Activated CD8-positive, alpha-beta memory T cell treated with anti-CD3 and anti-CD28 coated beads, Interleukin-2, amount 10 ng/mL, durations not matched to agents 7 days and 5 days (primary cell): ENCODE results near the gene CHRNA3. TPM values are rescaled to one million over a fixed set of nuclear protein-coding genes. Genes with fewer than 3 reads are reported as not detected.

ENCODE experiments used
- ATAC-seq: fragments of 150-1000 bp; cut with Tn5 transposase; one replicate; pipeline ENCODE4 v1.10.0; 2021; ENCODE audit warnings: moderate library complexity
- CTCF ChIA-PET: fragments of 350-600 bp; sonication (Branson Sonifier 250); formaldehyde crosslinking; loops from one replicate; lab custom pipeline; 2021; ENCODE audit warnings: antibody characterized with exemption; lab: Charles Lee
- DNase-seq: peaks from one replicate; pipeline ENCODE4 v3.0.0-alpha.2; 2020
- H3K27ac Mint-ChIP-seq: one replicate; pipeline ENCODE4 v1.8.0; 2021; ENCODE audit warnings: mild to moderate bottlenecking, mixed read lengths
- H3K27me3 Mint-ChIP-seq: one replicate; pipeline ENCODE4 v1.8.0; 2021; ENCODE audit warnings: mixed read lengths
- H3K36me3 Mint-ChIP-seq: one replicate; pipeline ENCODE4 v1.8.0; 2021; ENCODE audit warnings: mild to moderate bottlenecking, mixed read lengths
- H3K4me1 Mint-ChIP-seq: one replicate; pipeline ENCODE4 v1.8.0; 2021; ENCODE audit warnings: mixed read lengths
- H3K4me3 Mint-ChIP-seq: one replicate; pipeline ENCODE4 v1.8.0; 2021; ENCODE audit warnings: mild to moderate bottlenecking, moderate library complexity, mixed read lengths
- H3K9me3 Mint-ChIP-seq: one replicate; pipeline ENCODE4 v1.8.0; 2022; ENCODE audit warnings: low read depth, mixed read lengths
- total RNA-seq, 2 experiments: library from RNA; stranded (reverse); gene quantifications; one replicate each; pipeline ENCODE4 v1.2.3, GENCODE V29; 2021

CHRNA3 gene
- not detected for total RNA-seq

DNA sequence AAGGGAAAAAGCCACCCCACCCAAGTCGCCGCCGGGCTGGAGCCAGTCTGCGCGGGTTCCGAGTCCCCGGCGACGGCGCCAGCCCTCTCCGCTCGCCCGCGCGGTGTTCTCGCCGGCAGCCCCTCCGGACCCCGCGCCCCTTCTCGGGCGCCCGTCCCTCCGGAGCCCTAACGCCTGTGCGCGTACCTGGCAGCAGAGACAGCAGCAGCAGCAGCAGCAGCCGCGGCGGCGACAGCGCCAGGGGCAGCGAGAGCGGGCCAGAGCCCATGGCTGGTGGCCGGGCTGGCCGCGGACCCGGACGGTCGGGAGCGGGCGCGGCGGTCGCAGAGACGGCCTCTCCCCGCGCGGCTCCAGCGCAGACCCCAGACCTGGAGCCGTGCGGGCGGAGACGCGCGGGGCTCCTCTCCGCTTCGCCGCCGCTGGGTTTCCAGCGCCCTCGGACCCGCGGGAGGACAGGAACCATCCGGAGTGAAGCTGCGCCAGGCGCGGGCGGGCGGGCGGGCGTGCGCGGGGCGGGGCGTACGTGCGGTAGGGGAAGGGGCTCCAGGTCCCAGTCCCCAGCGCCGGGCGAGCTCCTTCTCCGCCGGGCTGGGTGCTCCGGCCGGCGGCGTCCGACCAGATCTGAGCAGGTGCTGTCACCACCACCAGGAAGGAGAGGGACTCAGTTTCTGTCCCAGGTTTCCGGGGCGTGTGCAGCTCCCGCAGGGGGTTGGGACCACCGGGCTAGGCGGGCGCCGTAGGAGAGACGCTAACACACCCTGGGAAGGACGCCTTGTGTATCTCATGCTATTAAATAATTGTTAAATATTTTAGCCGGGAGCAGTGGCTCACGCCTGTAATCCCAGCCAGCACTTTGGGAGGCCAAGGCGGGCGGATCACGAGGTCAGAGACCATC is at the start of gene CHRNA3:
CHRNA3 (minus strand) TSS at position 470 of the 895 bp plus-strand sequence; CDS start at position 268, 202 bp downstream.
- Mint-ChIP-seq H3K27me3 (peaks cover 56% of the 10 kb centered on the region), H3K27ac (no peak within 1 kb of the TSS), H3K36me3 (no peaks in the 10 kb centered on the region), H3K4me3 (no peak within 1 kb of the TSS), H3K9me3 (no peaks in the 10 kb centered on the region), H3K4me1 (peaks cover 4% of the 10 kb centered on the region)
- ATAC-seq (no peak), DNase-seq (no peak)
- CTCF ChIA-PET = interaction anchor here (0.8 to 1.9 kb wide), 5 partner anchors 11 to 131 kb away, joined by 3 to 5 read pairs (median 3); no protein-coding TSS in a partner anchor

GRCh38 chr15:78668987-78669386 is 48.2 kb upstream of the CHRNA3 start:
- no peaks in the 10 kb centered on the region for H3K36me3 Mint-ChIP-seq
- CTCF ChIA-PET = no interaction called here
- H3K4me3 Mint-ChIP-seq = no peak overlapping the region
- H3K27ac Mint-ChIP-seq = no peak overlapping the region
- peaks cover 24% of the 10 kb centered on the region for H3K27me3 Mint-ChIP-seq
- ATAC-seq (no peak), DNase-seq (no peak)
- no peaks in the 10 kb centered on the region for H3K4me1 Mint-ChIP-seq
- H3K9me3 Mint-ChIP-seq = no peaks in the 10 kb centered on the region

DNA sequence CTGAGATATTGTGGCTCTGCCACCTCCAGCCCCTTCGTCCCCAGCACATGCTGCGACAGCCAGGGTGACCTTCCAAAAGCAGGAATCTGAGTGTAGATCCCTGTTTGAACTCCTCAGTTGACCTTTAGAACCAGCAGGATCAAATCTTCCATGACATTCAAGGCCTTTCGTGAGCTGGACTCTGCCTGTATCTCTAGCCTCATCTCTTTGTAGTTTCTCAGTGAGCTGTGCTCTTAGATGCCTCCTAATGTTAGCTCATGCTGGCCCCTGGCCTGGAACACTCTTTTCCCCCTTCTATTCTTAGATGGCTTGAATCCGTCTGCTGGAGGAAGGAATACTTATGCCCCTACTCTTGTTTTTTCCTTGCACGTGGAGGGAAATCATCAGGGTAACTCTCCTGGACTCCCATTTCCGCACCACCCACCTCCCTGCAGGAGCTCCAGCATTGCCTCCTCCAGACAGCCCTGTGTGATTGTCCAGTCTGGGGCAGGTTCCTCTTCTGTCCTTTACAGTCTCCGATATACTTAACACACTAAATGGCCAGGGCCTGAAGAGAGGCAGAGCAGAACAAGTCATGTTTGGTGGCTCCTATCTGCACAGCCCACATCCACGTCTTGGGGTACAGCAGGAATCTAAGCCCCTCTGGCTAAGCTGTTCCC is 46.9 kb upstream of the CHRNA3 start:
- Mint-ChIP-seq H3K9me3 (no peaks in the 10 kb centered on the region), H3K36me3 (no peaks in the 10 kb centered on the region), H3K4me1 (peaks cover under 1% of the 10 kb centered on the region), H3K27ac (no peak overlapping the region), H3K4me3 (no peak overlapping the region), H3K27me3 (peaks cover 24% of the 10 kb centered on the region)
- CTCF ChIA-PET = no interaction called here
- no peak for DNase-seq
- ATAC-seq = no peak

DNA sequence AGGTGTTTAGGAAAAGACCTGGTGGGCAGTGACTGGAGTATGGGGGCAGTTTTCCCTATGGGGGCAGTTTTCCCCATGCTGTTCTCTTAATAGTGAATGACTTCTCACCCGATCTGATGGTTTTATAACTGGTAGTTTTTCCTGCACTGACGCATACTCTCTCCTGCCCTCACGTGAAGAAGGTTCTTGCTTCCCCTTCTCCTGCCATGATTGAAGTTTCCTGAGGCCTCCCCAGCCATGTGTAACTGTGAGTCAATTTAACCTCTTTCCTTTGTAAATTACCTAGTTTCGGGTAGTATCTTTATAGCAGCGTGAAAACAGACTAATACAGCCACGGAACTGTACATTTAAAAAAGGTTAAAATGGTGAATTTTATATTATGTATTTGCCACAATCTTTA is 45.2 kb upstream of the CHRNA3 start:
- H3K4me1 Mint-ChIP-seq = peaks cover 1% of the 10 kb centered on the region
- CTCF ChIA-PET = interaction anchor here (0.9 kb wide), 1 partner anchor 43 kb away, joined by 3 read pairs; no protein-coding TSS in a partner anchor
- no peaks in the 10 kb centered on the region for H3K36me3 Mint-ChIP-seq
- H3K9me3 Mint-ChIP-seq = no peaks in the 10 kb centered on the region
- ATAC-seq = no peak
- H3K27ac Mint-ChIP-seq = no peak overlapping the region
- no peak for DNase-seq
- no peak overlapping the region for H3K4me3 Mint-ChIP-seq
- H3K27me3 Mint-ChIP-seq = peaks cover 24% of the 10 kb centered on the region

DNA sequence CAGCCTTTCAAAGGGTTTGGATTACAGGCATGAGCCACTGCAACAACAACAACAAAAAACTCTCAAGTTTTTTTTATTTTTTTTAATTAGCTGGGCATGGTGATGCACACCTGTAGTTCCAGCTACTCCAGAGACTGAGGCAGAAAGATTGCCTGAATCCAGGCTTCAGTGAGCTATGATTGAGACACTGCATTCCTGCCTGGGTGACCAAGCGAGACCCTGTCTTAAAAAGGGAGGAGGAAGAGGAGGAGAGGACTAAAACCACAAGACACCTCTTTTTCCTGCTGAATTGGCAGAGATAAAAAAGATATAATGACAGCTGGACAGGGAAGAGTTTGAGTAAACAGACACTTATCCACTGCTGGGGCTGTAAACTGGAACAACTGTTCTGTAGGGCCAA is 42.9 kb upstream of the CHRNA3 start:
- no peaks in the 10 kb centered on the region for H3K36me3 Mint-ChIP-seq
- H3K9me3 Mint-ChIP-seq = no peaks in the 10 kb centered on the region
- CTCF ChIA-PET = interaction anchor here (1.1 kb wide), 1 partner anchor 46 kb away, joined by 3 read pairs; no protein-coding TSS in a partner anchor
- H3K4me3 Mint-ChIP-seq = no peak overlapping the region
- peaks cover 24% of the 10 kb centered on the region for H3K27me3 Mint-ChIP-seq
- peaks cover 1% of the 10 kb centered on the region for H3K4me1 Mint-ChIP-seq
- DNase-seq = no peak
- ATAC-seq = no peak
- no peak overlapping the region for H3K27ac Mint-ChIP-seq

GRCh38 chr15:78662028-78662427 is 41.2 kb upstream of the CHRNA3 start:
- Mint-ChIP-seq H3K4me1 (peaks cover 1% of the 10 kb centered on the region), H3K9me3 (no peaks in the 10 kb centered on the region), H3K36me3 (no peaks in the 10 kb centered on the region), H3K27me3 (peaks cover 11% of the 10 kb centered on the region), H3K27ac (no peak overlapping the region), H3K4me3 (no peak overlapping the region)
- no peak for DNase-seq
- CTCF ChIA-PET = no interaction called here
- no peak for ATAC-seq

DNA sequence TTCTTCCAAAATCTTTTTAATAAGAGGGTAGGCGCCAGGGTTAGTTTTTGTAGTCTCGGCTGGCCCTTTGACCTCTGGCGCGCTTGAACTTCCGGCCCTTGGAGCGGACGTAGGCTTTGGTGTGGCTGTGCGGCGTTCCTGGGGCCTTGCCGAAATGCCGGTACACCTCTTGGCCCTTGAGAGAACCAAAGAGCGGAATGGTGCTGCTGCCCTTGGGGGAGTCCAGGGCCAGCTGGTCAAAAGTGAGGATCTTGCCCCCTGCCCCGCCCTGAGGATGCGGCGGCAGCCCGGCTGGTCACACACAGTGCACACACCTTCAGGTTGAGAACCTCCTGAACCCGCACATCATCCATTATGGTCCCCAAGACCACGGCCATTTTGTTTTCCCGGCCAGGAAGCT is 40.2 kb upstream of the CHRNA3 start:
- no peaks in the 10 kb centered on the region for H3K36me3 Mint-ChIP-seq
- CTCF ChIA-PET = no interaction called here
- H3K9me3 Mint-ChIP-seq = no peaks in the 10 kb centered on the region
- ATAC-seq = no peak
- H3K27ac Mint-ChIP-seq = no peak overlapping the region
- peaks cover 1% of the 10 kb centered on the region for H3K4me1 Mint-ChIP-seq
- H3K4me3 Mint-ChIP-seq = no peak overlapping the region
- no peak for DNase-seq
- peaks cover 12% of the 10 kb centered on the region for H3K27me3 Mint-ChIP-seq

- no peak overlapping the region for H3K27ac Mint-ChIP-seq
- ATAC-seq (no peak), DNase-seq (no peak)
- H3K27me3 Mint-ChIP-seq = peaks cover 11% of the 10 kb centered on the region
- CTCF ChIA-PET = no interaction called here
- no peak overlapping the region for H3K4me3 Mint-ChIP-seq
- H3K9me3 Mint-ChIP-seq = no peaks in the 10 kb centered on the region
- H3K4me1 Mint-ChIP-seq = peaks cover 1% of the 10 kb centered on the region
- no peaks in the 10 kb centered on the region for H3K36me3 Mint-ChIP-seq
Observed at GRCh38 chr15:78660584-78660983, 39.8 kb upstream of the CHRNA3 start.

GRCh38 chr15:78658823-78659222 is 38.0 kb upstream of the CHRNA3 start:
- ATAC-seq = no peak
- CTCF ChIA-PET = no interaction called here
- no peak for DNase-seq
- peaks cover 9% of the 10 kb centered on the region for H3K27me3 Mint-ChIP-seq
- no peaks in the 10 kb centered on the region for H3K36me3 Mint-ChIP-seq
- H3K27ac Mint-ChIP-seq = no peak overlapping the region
- no peak overlapping the region for H3K4me3 Mint-ChIP-seq
- peaks cover 1% of the 10 kb centered on the region for H3K4me1 Mint-ChIP-seq
- no peaks in the 10 kb centered on the region for H3K9me3 Mint-ChIP-seq

DNA sequence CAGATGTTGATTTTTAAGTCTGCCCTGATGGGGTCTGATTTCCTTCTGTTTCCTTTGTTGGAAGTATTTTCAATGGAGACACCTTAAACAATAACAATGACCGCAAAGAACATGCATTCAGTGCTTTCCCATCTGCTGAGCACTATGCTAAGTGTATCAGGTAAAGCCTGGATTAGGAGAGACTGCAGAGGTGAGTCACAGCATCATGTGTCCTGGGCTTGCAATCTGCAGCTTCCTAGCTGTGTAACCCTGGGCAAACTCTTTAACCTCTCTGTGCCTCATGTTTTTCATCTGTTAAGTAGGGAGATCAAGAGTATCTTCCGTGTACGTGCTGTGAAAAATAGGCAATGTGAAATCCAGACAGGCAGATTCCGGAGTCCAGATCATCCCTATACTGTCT is 33.5 kb upstream of the CHRNA3 start:
- Mint-ChIP-seq H3K4me3 (no peak overlapping the region), H3K4me1 (no peaks in the 10 kb centered on the region), H3K27me3 (peaks cover 9% of the 10 kb centered on the region), H3K36me3 (no peaks in the 10 kb centered on the region), H3K27ac (no peak overlapping the region), H3K9me3 (no peaks in the 10 kb centered on the region)
- ATAC-seq (no peak), DNase-seq (no peak)
- CTCF ChIA-PET = interaction anchor here (2.6 kb wide), 1 partner anchor 55 kb away, joined by 6 read pairs; no protein-coding TSS in a partner anchor

GRCh38 chr15:78651930-78652615 is 31.3 kb upstream of the CHRNA3 start:
- Mint-ChIP-seq H3K9me3 (no peaks in the 10 kb centered on the region), H3K4me3 (no peak overlapping the region), H3K36me3 (no peaks in the 10 kb centered on the region), H3K27ac (no peak overlapping the region), H3K4me1 (no peaks in the 10 kb centered on the region), H3K27me3 (peaks cover 9% of the 10 kb centered on the region)
- ATAC-seq = no peak
- DNase-seq = no peak
- CTCF ChIA-PET = interaction anchor here (1.4 to 2.6 kb wide), 2 partner anchors 13 to 57 kb away, joined by 3 to 6 read pairs; no protein-coding TSS in a partner anchor

GRCh38 chr15:78651007-78651406 is 30.2 kb upstream of the CHRNA3 start:
- H3K9me3 Mint-ChIP-seq = no peaks in the 10 kb centered on the region
- DNase-seq (no peak), ATAC-seq (no peak)
- H3K4me3 Mint-ChIP-seq = no peak overlapping the region
- no peaks in the 10 kb centered on the region for H3K4me1 Mint-ChIP-seq
- H3K27ac Mint-ChIP-seq = no peak overlapping the region
- peaks cover 6% of the 10 kb centered on the region for H3K27me3 Mint-ChIP-seq
- H3K36me3 Mint-ChIP-seq = no peaks in the 10 kb centered on the region
- CTCF ChIA-PET = interaction anchor here (1.4 kb wide), 1 partner anchor 12 kb away, joined by 3 read pairs; no protein-coding TSS in a partner anchor

DNA sequence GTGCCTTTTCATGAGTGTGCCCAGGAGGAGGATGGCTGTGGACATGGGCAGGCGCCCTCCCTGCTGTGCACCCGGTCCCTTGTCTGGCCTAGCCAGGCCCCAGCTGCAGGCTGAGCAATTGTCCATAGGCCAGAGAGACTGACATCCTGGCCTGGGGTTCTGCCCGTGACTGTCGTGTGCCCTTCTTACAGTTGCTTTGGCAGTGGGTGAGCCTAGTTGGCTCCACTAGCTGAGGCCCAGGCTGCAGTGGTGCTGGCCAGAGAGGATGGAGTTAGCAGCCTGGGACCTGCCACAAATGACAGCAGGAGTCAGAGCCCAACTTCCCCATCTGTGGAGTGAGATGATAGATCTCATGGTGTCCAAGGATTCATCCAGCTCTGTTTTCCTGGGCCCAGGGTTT is 29.2 kb upstream of the CHRNA3 start:
- H3K36me3 Mint-ChIP-seq = no peaks in the 10 kb centered on the region
- no peak for ATAC-seq
- CTCF ChIA-PET = no interaction called here
- no peak overlapping the region for H3K4me3 Mint-ChIP-seq
- no peaks in the 10 kb centered on the region for H3K9me3 Mint-ChIP-seq
- H3K27ac Mint-ChIP-seq = no peak overlapping the region
- DNase-seq = no peak
- H3K27me3 Mint-ChIP-seq = peaks cover 6% of the 10 kb centered on the region
- H3K4me1 Mint-ChIP-seq = no peaks in the 10 kb centered on the region
